DOHH2 (cell line): Measurements from ENCODE around the gene DHX40.

Experiments
- H3F3A ChIP-seq: fragments of 200-600 bp; sonication (generic), shearing (Covaris generic); 2 replicates; pipeline ENCODE4 v1.6.0; 2016; ENCODE audit warnings: antibody characterized with exemption, mild to moderate bottlenecking; ENCODE audit not compliant: control insufficient read depth, insufficient read depth
- H3K27ac ChIP-seq: fragments of 200-600 bp; sonication (generic); 2 replicates; pipeline ENCODE4 v1.5.1; 2014; ENCODE audit warnings: low read depth, mild to moderate bottlenecking, low read length, moderate library complexity
- H3K27me3 ChIP-seq: fragments of 200-600 bp; sonication (generic); 2 replicates; pipeline ENCODE4 v1.6.1; 2014; ENCODE audit warnings: mild to moderate bottlenecking, low read length, mixed read lengths; ENCODE audit not compliant: control insufficient read depth
- H3K36me3 ChIP-seq: fragments of 200-600 bp; sonication (generic); 2 replicates; pipeline ENCODE4 v1.6.1; 2014; ENCODE audit warnings: mild to moderate bottlenecking, low read length, moderate library complexity, mixed read lengths; ENCODE audit not compliant: control insufficient read depth
- H3K4me1 ChIP-seq: fragments of 200-600 bp; sonication (generic); 2 replicates; pipeline ENCODE4 v1.6.1; 2014; ENCODE audit warnings: mild to moderate bottlenecking, low read length, mixed read lengths; ENCODE audit not compliant: control insufficient read depth
- H3K4me2 ChIP-seq: fragments of 200-600 bp; sonication (generic); 2 replicates; pipeline ENCODE4 v1.6.0; 2014; ENCODE audit warnings: mild to moderate bottlenecking, low read length, moderate library complexity
- H3K4me3 ChIP-seq: fragments of 200-600 bp; sonication (generic); 2 replicates; pipeline ENCODE4 v1.5.1; 2014; ENCODE audit warnings: mild to moderate bottlenecking, low read length, mixed read lengths
- H3K79me2 ChIP-seq: fragments of 200-600 bp; sonication (generic); 2 replicates; pipeline ENCODE4 v1.6.1; 2014; ENCODE audit warnings: mild to moderate bottlenecking, low read length, mixed read lengths; ENCODE audit not compliant: control insufficient read depth
- H3K9me2 ChIP-seq: fragments of 200-600 bp; sonication (generic); replicated peaks from 2 replicates; pipeline ENCODE4 v1.6.1; 2014; ENCODE audit warnings: mild to moderate bottlenecking, low read length, mixed read lengths; ENCODE audit not compliant: control insufficient read depth
- H3K9me3 ChIP-seq: fragments of 200-600 bp; sonication (generic); 2 replicates; pipeline ENCODE4 v1.6.1; 2014; ENCODE audit warnings: antibody characterized with exemption, low read length, mixed read lengths; ENCODE audit not compliant: control insufficient read depth, insufficient read depth
- H4K20me1 ChIP-seq: fragments of 200-600 bp; sonication (generic); 2 replicates; pipeline ENCODE4 v1.6.0; 2014; ENCODE audit warnings: low read depth, mild to moderate bottlenecking, antibody characterized with exemption, low read length, moderate library complexity; ENCODE audit not compliant: control insufficient read depth, insufficient read depth
- EZH2phosphoT487 ChIP-seq: fragments of 200-600 bp; sonication (generic); IDR thresholded peaks from 2 replicates; pipeline ENCODE4 v1.6.1; 2017; ENCODE audit warnings: borderline replicate concordance, mild to moderate bottlenecking, antibody characterized with exemption, low read length, moderate library complexity, mixed read lengths
- TF ChIP-seq, protein P1 (sequence below): fragments of 200-600 bp; sonication (generic); IDR thresholded peaks from one replicate; pipeline ENCODE4 v1.5.1; 2014; ENCODE audit warnings: antibody characterized with exemption, mild to moderate bottlenecking, low read depth, low read length; ENCODE audit not compliant: poor library complexity, severe bottlenecking

DHX40 gene

DNA sequence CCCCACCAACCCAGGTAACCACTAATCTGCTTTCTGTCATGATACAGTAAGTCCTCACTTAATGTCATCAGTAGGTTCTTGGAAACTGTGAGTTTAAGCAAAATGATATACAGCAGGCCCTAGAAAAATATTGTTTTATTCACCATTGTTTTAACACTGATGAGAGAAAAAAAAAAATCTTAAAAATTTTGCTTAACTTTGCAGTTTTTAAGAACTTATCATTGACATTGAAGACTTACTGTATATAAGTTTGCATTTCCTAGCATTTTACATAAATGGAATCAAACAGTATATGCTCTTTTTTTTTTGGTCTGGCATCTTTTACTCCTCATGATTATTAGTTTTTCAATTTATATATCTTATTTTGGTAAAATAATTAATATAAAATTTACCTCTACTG, 34.8 kb downstream of the DHX40 start:
- Histone ChIP-seq H3F3A (no peaks in the 10 kb centered on the region), H3K9me3 (no peaks in the 10 kb centered on the region), H3K27me3 (no peaks in the 10 kb centered on the region), H3K4me1 (no peaks in the 10 kb centered on the region), H3K9me2 (no peaks in the 10 kb centered on the region), H3K4me2 (no peak overlapping the region), H4K20me1 (no peaks in the 10 kb centered on the region), H3K36me3 (peaks cover 41% of the 10 kb centered on the region), H3K4me3 (no peak overlapping the region), H3K79me2 (no peaks in the 10 kb centered on the region), H3K27ac (no peak overlapping the region)
- TF ChIP-seq, protein P1, sequence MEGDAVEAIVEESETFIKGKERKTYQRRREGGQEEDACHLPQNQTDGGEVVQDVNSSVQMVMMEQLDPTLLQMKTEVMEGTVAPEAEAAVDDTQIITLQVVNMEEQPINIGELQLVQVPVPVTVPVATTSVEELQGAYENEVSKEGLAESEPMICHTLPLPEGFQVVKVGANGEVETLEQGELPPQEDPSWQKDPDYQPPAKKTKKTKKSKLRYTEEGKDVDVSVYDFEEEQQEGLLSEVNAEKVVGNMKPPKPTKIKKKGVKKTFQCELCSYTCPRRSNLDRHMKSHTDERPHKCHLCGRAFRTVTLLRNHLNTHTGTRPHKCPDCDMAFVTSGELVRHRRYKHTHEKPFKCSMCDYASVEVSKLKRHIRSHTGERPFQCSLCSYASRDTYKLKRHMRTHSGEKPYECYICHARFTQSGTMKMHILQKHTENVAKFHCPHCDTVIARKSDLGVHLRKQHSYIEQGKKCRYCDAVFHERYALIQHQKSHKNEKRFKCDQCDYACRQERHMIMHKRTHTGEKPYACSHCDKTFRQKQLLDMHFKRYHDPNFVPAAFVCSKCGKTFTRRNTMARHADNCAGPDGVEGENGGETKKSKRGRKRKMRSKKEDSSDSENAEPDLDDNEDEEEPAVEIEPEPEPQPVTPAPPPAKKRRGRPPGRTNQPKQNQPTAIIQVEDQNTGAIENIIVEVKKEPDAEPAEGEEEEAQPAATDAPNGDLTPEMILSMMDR: no peak
- TF ChIP-seq EZH2phosphoT487: no peak

DNA sequence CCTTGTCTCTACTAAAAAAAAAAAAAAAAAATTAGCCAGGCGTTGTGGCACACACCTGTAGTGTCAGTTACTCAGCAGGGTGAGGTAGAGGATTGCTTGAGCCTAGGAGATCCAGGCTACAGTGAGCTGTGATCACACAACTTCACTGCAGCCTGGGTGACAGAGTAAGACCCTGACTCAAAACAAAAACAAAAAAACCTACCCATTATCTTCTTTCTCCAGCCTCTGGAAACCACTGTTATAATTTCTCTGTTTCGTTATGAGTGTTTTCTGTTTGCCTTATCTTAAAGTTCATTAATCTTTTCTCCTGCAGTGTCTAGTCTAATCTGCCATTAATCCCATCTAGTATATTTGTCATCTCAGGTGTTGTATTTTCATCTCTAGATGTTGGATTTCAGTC, 35.7 kb downstream of the DHX40 start:
- no peak for TF ChIP-seq EZH2phosphoT487
- TF ChIP-seq, protein P1: no peak
- H3K36me3 ChIP-seq: peaks cover 50% of the 10 kb centered on the region
- H3K4me1 ChIP-seq: no peaks in the 10 kb centered on the region
- H3K4me2 ChIP-seq: no peak overlapping the region
- no peaks in the 10 kb centered on the region for H3K27me3 ChIP-seq
- H4K20me1 ChIP-seq: no peaks in the 10 kb centered on the region
- H3F3A ChIP-seq: no peaks in the 10 kb centered on the region
- no peak overlapping the region for H3K4me3 ChIP-seq
- no peaks in the 10 kb centered on the region for H3K79me2 ChIP-seq
- no peaks in the 10 kb centered on the region for H3K9me2 ChIP-seq
- H3K9me3 ChIP-seq: no peaks in the 10 kb centered on the region
- no peak overlapping the region for H3K27ac ChIP-seq

DNA sequence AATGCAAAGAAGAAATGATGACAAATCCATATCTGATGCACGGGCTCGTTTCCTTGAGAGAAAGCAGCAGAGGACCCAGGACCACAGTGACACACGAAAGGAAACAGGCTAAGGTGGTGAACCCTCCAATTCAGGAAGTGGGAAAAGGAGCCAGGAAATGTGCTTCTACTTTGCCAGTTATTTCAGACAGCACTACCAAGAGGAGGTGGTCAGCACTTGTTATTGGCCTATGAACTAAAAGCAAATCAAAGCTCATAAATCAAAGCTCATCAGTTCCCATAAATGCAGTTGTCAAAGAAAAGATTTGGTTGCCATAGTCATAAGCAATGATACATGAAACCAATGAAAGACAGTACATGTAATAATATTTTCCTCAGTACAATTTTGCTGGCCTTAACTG, 41.7 kb downstream of the DHX40 start:
- H3K79me2 ChIP-seq: no peaks in the 10 kb centered on the region
- no peaks in the 10 kb centered on the region for H3K9me3 ChIP-seq
- H3K27ac ChIP-seq: no peak overlapping the region
- no peak overlapping the region for H3K4me3 ChIP-seq
- H3F3A ChIP-seq: no peaks in the 10 kb centered on the region
- H3K4me2 ChIP-seq: no peak overlapping the region
- H3K27me3 ChIP-seq: no peaks in the 10 kb centered on the region
- H3K36me3 ChIP-seq: peaks cover 61% of the 10 kb centered on the region
- TF ChIP-seq, protein P1: no peak
- TF ChIP-seq EZH2phosphoT487: no peak
- no peaks in the 10 kb centered on the region for H3K4me1 ChIP-seq
- H4K20me1 ChIP-seq: no peaks in the 10 kb centered on the region
- H3K9me2 ChIP-seq: no peaks in the 10 kb centered on the region
